DMS153 treated with DMSO at 0.1 percent for 48 hours (cell line): ENCODE results near the gene GNL3L.
"Not testable (repeated sequence)": the region's sequence is repeated elsewhere in the genome, so short reads cannot be mapped to it uniquely, and the experiment has no call there.

Experiments used
- DNase-seq: peaks from one replicate; lab custom pipeline; 2025; ENCODE audit not compliant: unreplicated experiment; lab: John Stamatoyannopoulos, UW

Gene GNL3L

DNA sequence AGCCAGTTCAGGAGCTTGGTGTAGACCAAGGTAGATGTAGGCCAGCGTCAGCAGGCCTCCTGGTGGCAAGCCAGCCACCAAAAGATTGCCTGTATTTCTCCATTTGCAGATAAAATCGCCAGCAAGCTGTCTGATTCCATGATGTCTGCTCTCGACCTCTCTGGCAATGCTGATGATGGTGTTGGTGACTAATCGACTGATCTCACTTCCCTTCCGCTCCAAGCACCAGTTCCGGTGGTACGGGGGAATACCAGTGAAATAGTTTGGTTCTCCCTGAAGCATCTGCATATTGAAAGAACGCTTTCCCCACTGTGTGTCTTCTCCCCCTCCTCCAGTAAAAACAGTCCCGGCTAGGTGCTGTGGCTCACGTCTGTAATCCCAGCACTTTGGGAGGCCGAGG is 30.4 kb downstream of the GNL3L start:
- no peak for DNase-seq

DNA sequence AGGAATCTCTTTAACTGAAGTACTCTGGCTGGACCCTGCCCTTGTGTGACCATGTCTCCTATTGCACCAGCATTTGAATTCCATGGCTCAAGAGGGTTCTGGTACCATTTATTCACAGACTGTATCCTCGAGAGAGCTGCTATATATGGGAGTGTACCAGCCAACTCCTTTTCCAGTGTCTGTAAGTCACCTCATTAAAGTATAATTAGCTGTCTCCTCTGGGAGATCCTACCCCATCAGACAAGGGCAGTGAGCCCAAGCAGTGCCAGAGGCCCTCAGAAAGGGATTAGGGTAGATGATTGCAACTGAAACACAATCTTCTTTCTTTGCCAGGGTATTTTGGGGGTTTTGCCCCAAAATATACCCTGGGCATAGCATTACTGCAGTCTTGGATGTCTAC is 31.6 kb downstream of the GNL3L start:
- no peak for DNase-seq

DNA sequence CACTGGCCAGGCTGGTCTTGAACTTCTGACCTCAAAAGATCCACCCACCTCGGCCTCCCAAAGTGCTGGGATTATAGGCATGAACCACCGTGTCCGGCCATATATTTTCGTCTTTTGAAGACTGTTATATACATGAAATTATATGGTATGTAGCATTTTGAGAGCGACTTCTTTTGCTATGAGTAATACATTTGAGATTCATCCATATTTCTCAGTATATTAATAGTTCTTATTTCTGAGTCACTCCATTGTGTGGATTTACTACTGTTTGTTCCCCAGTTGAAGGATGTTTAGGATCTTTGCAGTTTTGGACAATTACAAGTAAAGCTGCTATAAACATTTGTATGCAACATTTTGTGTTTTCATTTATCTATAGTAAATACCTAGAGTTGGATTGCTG is 34.9 kb downstream of the GNL3L start:
- no peak for DNase-seq

DNA sequence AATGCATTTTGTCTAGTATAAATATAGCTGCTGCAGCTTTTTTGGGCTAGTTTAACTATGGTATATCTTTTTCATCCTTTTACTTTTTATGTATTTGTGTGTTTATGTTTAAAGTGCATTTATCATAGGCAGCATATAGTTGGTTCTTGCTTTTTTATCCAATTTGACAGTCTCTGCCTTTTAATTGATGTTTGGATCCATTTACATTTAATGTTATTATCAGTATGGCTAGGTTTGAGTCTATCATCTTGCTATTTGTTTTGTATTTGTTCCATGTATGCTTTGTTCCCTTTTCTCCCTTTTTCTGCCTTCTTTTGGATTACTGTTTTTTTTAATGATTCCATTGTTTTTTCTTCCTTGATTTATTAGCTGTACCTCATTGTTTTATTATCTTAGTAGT is 40.3 kb downstream of the GNL3L start:
- no peak for DNase-seq

DNA sequence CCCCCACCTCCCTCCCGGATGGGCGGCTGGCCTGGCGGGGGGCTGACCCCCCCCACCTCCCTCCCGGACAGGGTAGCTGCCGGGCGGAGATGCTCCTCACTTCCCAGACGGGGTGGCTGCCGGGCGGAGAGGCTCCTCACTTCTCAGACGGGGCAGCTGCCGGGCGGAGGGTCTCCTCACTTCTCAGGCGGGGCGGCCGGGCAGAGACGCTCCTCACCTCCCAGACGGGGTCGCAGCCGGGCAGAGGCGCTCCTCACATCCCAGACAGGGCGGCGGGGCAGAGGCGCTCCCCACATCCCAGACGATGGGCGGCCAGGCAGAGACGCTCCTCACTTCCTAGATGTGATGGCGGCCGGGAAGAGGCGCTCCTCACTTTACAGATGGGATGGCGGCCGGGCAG is 42.6 kb downstream of the GNL3L start:
- DNase-seq, result not testable (repeated sequence)

DNA sequence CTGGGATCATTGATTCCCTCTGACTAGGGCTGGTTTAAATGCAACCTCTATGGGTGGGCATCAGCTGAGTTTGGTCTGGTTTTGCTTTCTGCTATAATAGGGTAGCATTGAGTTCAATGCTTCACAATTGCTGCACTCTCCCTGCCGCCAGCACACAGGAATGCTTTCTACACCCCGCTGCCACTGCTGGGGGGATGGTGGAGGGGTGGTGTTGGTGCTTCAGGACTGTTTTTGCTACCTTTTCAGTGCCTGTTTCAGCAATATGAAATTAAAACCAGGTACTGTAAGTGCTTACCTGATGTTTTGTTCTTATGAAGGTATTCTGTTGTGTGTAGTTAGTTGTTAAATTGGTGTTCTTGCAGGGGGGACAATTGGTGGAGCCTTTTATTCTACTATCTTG is 67.7 kb downstream of the GNL3L start:
- DNase-seq, result no peak

DNA sequence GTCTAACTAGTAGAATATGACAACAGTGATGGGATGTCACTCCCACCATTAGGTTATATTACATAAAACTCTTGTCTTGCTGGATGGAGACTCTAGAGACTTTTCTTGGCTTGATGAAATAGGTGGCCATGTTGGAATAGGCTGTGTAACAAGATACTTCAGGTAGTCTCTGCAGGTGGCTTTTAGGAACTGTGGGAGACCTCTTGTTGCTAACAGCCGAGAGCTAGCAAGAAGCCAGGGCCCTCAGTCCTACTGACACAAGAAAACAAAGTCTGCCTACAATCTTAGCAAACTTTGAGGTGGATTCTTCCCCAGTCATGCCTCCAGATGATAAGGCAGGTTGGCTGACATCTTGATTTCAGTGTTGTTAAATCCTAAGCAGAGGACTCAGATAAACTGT is 72.5 kb downstream of the GNL3L start:
- DNase-seq, result no peak
